Caco-2 (cell line): ENCODE data around the gene DCTD. TPM values are rescaled to one million over a fixed set of nuclear protein-coding genes. Genes with fewer than 3 reads are reported as not detected.

ENCODE experiments used
- BruUV-seq: library from RNA; stranded (reverse); fragments of 400-500 nt; replicated peaks from 2 replicates; lab custom pipeline; 2021; lab: Mats Ljungman, UMichigan
- CTCF ChIA-PET: fragments of 300-600 bp; sonication (Branson Sonifier 250); formaldehyde crosslinking; loops from one replicate; lab custom pipeline; 2022; ENCODE audit warnings: antibody characterized with exemption; lab: Charles Lee
- POLR2A ChIA-PET: fragments of 300-600 bp; sonication (Branson Sonifier 250); formaldehyde crosslinking; loops from one replicate; lab custom pipeline; 2022; ENCODE audit warnings: antibody characterized with exemption; lab: Charles Lee
- DNase-seq, 2 experiments: peaks; one replicate each; pipeline versions ENCODE4 v3.0.0 to v3.0.0-alpha.2; 2020 to 2022
- H3K27me3 ChIP-seq: replicated peaks from 2 replicates; pipeline ENCODE4 v1.6.0; 2011; ENCODE audit warnings: low read length; ENCODE audit not compliant: control insufficient read depth, insufficient read depth
- H3K36me3 ChIP-seq: 2 replicates; pipeline ENCODE4 v1.5.1; 2011; ENCODE audit warnings: low read length; ENCODE audit not compliant: control insufficient read depth, insufficient read depth
- H3K4me1 ChIP-seq: fragments of 250-450 bp; sonication (Bioruptor Pico); 2 replicates; pipeline ENCODE4 v1.5.1; 2020; ENCODE audit warnings: mild to moderate bottlenecking
- H3K4me3 ChIP-seq: 2 replicates; pipeline ENCODE4 v1.5.1; 2011; ENCODE audit warnings: low read depth, mild to moderate bottlenecking, control low read depth, low read length
- H3K9me3 ChIP-seq: fragments of 250-450 bp; sonication (Bioruptor Pico); 2 replicates; pipeline ENCODE4 v1.5.1; 2020; ENCODE audit warnings: mild to moderate bottlenecking, moderate library complexity
- H3K27ac Mint-ChIP-seq: one replicate; pipeline ENCODE4 v1.8.0; 2022; ENCODE audit warnings: mixed read lengths; ENCODE audit not compliant: unreplicated experiment
- H3K27me3 Mint-ChIP-seq: one replicate; pipeline ENCODE4 v1.8.0; 2022; ENCODE audit warnings: mixed read lengths; ENCODE audit not compliant: insufficient read depth, unreplicated experiment
- H3K36me3 Mint-ChIP-seq: one replicate; pipeline ENCODE4 v1.8.0; 2022; ENCODE audit warnings: mild to moderate bottlenecking, mixed read lengths; ENCODE audit not compliant: insufficient read depth, unreplicated experiment
- H3K4me1 Mint-ChIP-seq: one replicate; pipeline ENCODE4 v1.8.0; 2022; ENCODE audit warnings: low read depth, mixed read lengths; ENCODE audit not compliant: unreplicated experiment
- H3K4me3 Mint-ChIP-seq: one replicate; pipeline ENCODE4 v1.8.0; 2022; ENCODE audit warnings: mild to moderate bottlenecking, moderate library complexity, mixed read lengths; ENCODE audit not compliant: unreplicated experiment
- H3K9me3 Mint-ChIP-seq: one replicate; pipeline ENCODE4 v1.8.0; 2022; ENCODE audit warnings: mixed read lengths; ENCODE audit not compliant: unreplicated experiment
- CTCF ChIP-seq, 2 experiments: fragments of 200-600 bp in 1 of 2; IDR thresholded peaks; 1 replicate in 1 of 2; 2 replicates in 1 of 2; pipeline versions ENCODE4 v1.5.1 to v1.8.0; 2011 to 2022; ENCODE audit warnings: antibody characterized with exemption in 1 of 2, control low read depth in 1 of 2, inconsistent platforms in 1 of 2, low read depth in 1 of 2, low read length in 1 of 2, mild to moderate bottlenecking in 1 of 2, moderate library complexity in 1 of 2; ENCODE audit not compliant: insufficient read depth in 1 of 2, severe bottlenecking in 1 of 2, unreplicated experiment in 1 of 2
- intact Hi-C: fragments of 100-400 bp; cut with micrococcal nuclease; formaldehyde crosslinking; loops from one replicate; pipeline ENCODE4 v1.10.0; 2022; ENCODE audit not compliant: unreplicated experiment
- total RNA-seq: library from RNA; stranded (reverse); gene quantifications from 2 replicates; pipeline ENCODE4 v1.2.3, GENCODE V29; 2022

The DCTD gene
- total RNA-seq, 1 experiment from 2014 or later: 79.0 TPM

GRCh38 chr4:182893047-182893446 is 24.1 kb downstream of the DCTD start:
- Histone ChIP-seq H3K36me3 (no peaks in the 10 kb centered on the region; the same call in 1 of the 2 replicates), H3K27me3 (no peaks in the 10 kb centered on the region), H3K4me1 (peaks cover 11% of the 10 kb centered on the region), H3K9me3 (no peaks in the 10 kb centered on the region), H3K4me3 (no peak overlapping the region)
- peaks cover 8% of the 10 kb centered on the region for H3K4me1 Mint-ChIP-seq
- no peaks in the 10 kb centered on the region for H3K9me3 Mint-ChIP-seq
- no peaks in the 10 kb centered on the region for H3K27me3 Mint-ChIP-seq
- no peak for TF ChIP-seq CTCF (IDR thresholded peaks at IDR 0.05; ENCODE audit: insufficient read depth in 1 of 2, low read depth in 1 of 2, low read length in 1 of 2, severe bottlenecking in 1 of 2, unreplicated experiment in 1 of 2)
- DNase-seq: no peak
- intact Hi-C loops: no loop called here
- H3K27ac Mint-ChIP-seq: no peak overlapping the region
- CTCF ChIA-PET: interaction anchor here (1.0 kb wide), 1 partner anchor 30 kb away, joined by 3 read pairs; no protein-coding TSS in a partner anchor
- peaks cover 60% of the 10 kb centered on the region for H3K36me3 Mint-ChIP-seq
- no peak overlapping the region for H3K4me3 Mint-ChIP-seq
- POLR2A ChIA-PET: no interaction called here
- BruUV-seq: no TSS peak

DNA sequence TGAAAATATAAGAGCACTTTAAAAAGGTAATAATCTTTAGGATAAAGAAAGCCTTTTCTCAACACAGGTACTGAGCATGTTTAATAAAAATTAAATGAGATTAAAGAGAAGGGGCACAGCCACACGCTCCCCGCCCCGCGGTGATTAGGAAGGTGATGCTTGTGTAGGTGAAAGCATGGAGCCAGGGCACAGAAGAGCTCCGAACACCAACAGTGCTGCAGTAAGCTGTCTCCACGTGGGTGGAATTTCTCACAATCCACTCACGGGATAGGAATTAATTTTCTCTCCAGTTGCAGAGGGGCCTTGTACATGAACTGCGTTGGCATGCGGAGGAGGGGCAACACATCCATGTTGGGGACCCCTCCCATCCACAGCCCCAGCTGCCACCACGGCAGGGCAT is 27.0 kb downstream of the DCTD start:
- no TSS peak for BruUV-seq
- Mint-ChIP-seq H3K4me1 (no peaks in the 10 kb centered on the region), H3K4me3 (no peak overlapping the region), H3K27me3 (no peaks in the 10 kb centered on the region), H3K36me3 (peaks cover 66% of the 10 kb centered on the region), H3K9me3 (no peaks in the 10 kb centered on the region), H3K27ac (no peak overlapping the region)
- Histone ChIP-seq H3K4me3 (no peak overlapping the region), H3K27me3 (no peaks in the 10 kb centered on the region), H3K4me1 (no peaks in the 10 kb centered on the region), H3K9me3 (0 out of 2 replicates have a peak, but pooled peaks cover under 1% of the 10 kb centered on the region), H3K36me3 (no peaks in the 10 kb centered on the region; the same call in 1 of the 2 replicates)
- CTCF ChIA-PET: no interaction called here
- intact Hi-C loops: no loop called here
- no peak for TF ChIP-seq CTCF (IDR thresholded peaks at IDR 0.05; ENCODE audit: insufficient read depth in 1 of 2, low read depth in 1 of 2, low read length in 1 of 2, severe bottlenecking in 1 of 2, unreplicated experiment in 1 of 2)
- POLR2A ChIA-PET: no interaction called here
- DNase-seq: no peak

- Mint-ChIP-seq H3K27me3 (no peaks in the 10 kb centered on the region), H3K27ac (no peak overlapping the region), H3K9me3 (no peaks in the 10 kb centered on the region), H3K36me3 (peaks cover 62% of the 10 kb centered on the region), H3K4me3 (no peak overlapping the region), H3K4me1 (no peaks in the 10 kb centered on the region)
- no peak for TF ChIP-seq CTCF (IDR thresholded peaks at IDR 0.05; ENCODE audit: insufficient read depth in 1 of 2, low read depth in 1 of 2, low read length in 1 of 2, severe bottlenecking in 1 of 2, unreplicated experiment in 1 of 2)
- Histone ChIP-seq H3K27me3 (no peaks in the 10 kb centered on the region), H3K9me3 (peaks cover 5% of the 10 kb centered on the region; the same call in 1 of the 2 replicates), H3K4me1 (no peaks in the 10 kb centered on the region), H3K36me3 (no peaks in the 10 kb centered on the region; the same call in 1 of the 2 replicates), H3K4me3 (no peak overlapping the region)
- CTCF ChIA-PET: no interaction called here
- BruUV-seq: no TSS peak
- POLR2A ChIA-PET: no interaction called here
- DNase-seq: no peak
- intact Hi-C loops: no loop called here
Observed at GRCh38 chr4:182888891-182889290, 28.3 kb downstream of the DCTD start.
